ENCODE data around the gene SPOCK1.
A peak's percentile ranks its signal among the peaks of the same experiment; 100 is the strongest.

SPOCK1 gene

DNA sequence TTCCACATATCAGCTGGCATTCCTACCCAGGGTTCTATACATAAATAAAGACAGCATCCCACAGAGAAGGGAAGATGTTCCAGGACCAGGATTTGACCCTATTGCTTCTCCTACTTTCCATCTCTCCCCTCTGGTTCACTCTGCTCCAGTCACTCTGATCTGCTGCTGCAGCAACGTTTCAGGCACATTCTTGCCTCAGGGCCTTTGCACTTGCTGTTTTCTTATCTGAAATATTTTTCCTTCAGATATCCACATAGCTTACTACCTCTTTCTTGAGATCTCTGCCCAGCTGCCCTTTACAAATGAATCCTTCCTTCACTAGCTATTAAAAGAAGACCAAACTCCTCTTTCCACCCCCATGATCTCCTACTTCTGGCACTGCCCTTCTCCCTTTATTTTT, 204.5 kb downstream of the SPOCK1 start:
- H3K27ac Mint-ChIP-seq: no peak overlapping the region
- H3K27me3 Mint-ChIP-seq: peaks cover 0 to under 1% of the 10 kb centered on the region in 2 donors
- DNase-seq (no peak), ATAC-seq (replicated peaks) (no peak)
- H3K4me3 Mint-ChIP-seq: no peak overlapping the region
- peaks cover 3 to 4% of the 10 kb centered on the region in 2 donors for H3K9me3 Mint-ChIP-seq
- no peaks in the 10 kb centered on the region for H3K36me3 Mint-ChIP-seq
- no peaks in the 10 kb centered on the region for H3K4me1 Mint-ChIP-seq

DNA sequence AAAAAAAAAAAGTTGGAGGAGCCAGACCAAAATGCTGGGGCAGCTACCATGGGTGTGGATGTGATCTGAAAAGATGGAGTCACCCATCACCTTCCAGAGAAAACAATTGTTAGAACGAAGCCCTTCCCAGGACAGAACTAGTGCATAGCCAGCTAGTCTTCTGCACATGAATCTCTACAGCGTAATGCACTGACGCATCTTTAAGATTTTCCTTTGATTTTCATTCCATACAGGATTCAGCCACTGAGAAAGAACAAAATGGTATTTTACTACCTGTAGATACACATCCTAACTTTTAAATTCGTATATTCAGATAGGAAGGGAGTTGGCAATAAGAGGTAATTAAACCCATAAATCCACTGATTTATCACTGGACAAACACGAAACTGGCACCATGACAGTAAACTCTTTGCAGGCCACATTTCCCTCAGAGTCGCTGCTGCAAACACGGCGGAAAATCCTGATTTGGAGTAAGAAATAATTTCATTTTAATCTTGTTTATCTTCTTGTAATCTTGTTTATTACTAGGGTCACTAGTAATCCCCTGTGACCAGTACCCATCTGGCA, 206.6 kb downstream of the SPOCK1 start:
- Mint-ChIP-seq H3K4me3 (no peak overlapping the region), H3K36me3 (no peaks in the 10 kb centered on the region), H3K27ac (no peak overlapping the region), H3K27me3 (peaks cover 5 to 11% of the 10 kb centered on the region in 2 donors), H3K4me1 (no peaks in the 10 kb centered on the region), H3K9me3 (peaks cover 4 to 5% of the 10 kb centered on the region in 2 donors)
- ATAC-seq (replicated peaks) (no peak), DNase-seq (no peak)

DNA sequence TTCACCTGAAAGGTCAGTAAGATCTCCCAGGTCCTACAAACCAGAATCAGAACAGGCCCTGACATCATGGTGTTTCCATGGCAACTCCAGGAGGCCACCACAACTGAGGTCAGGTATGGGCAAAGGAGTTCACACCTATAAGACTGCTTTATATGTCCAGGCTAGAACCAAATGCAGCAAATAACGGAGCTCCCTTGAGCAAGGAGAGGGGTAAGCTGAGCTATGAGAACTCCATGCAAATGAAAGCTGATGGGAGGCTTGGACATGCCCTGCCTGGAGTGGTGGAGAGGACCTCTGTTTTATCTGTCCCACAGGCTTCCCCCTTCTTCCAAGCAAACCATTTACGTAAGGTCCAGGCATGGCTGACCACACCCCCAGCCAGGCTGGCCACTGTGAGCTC, 207.7 kb downstream of the SPOCK1 start:
- H3K4me3 Mint-ChIP-seq: no peak overlapping the region
- no peak overlapping the region for H3K27ac Mint-ChIP-seq
- no peaks in the 10 kb centered on the region for H3K4me1 Mint-ChIP-seq
- DNase-seq (no peak), ATAC-seq (replicated peaks) (no peak)
- H3K9me3 Mint-ChIP-seq: peaks cover 4 to 5% of the 10 kb centered on the region in 2 donors
- no peaks in the 10 kb centered on the region for H3K36me3 Mint-ChIP-seq
- peaks cover 5 to 13% of the 10 kb centered on the region in 2 donors for H3K27me3 Mint-ChIP-seq

DNA sequence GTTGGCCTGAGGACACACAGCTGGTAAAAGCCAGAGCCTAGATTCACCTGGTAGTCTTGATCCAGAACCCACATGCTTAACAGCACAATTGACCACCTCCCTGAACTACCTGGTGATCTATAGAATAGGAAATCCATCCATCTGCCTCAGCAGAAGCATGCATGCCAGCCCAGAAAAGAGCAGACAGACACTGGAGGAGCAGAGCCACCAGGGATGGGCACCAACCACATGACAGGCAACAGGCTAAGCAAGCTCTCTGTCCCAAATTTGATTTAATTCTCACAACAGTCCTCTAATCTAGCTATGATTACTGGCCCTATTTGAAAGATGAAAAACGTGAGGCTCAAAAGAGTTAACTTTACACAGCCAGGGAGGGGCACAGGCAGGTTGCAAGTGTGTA, 208.1 kb downstream of the SPOCK1 start:
- Mint-ChIP-seq H3K36me3 (no peaks in the 10 kb centered on the region), H3K27ac (no peak overlapping the region), H3K27me3 (peaks cover 5 to 13% of the 10 kb centered on the region in 2 donors), H3K4me3 (no peak overlapping the region), H3K4me1 (no peaks in the 10 kb centered on the region), H3K9me3 (peaks cover 4 to 5% of the 10 kb centered on the region in 2 donors)
- ATAC-seq (replicated peaks) (no peak), DNase-seq (no peak)

DNA sequence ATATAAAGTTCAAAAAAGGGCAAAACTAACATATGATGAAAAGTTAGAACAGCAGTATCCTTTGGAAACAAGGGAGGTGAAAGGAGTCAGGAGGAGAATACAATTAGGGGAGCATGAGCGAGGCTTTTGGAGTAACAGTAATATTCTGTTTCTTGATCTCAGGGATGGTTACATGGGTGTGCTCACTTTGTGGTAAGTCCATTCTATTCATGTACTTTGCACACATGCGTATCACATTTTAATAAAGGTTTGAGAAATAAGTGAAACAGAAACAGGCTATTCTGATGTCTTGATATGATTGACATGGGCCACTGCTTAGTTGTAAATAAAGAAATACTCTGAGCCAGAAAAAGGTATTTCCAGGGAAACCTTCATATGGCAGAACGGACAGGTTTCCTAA, 208.8 kb downstream of the SPOCK1 start:
- Mint-ChIP-seq H3K9me3 (peaks cover 4 to 5% of the 10 kb centered on the region in 2 donors), H3K4me1 (no peaks in the 10 kb centered on the region), H3K27me3 (peaks cover 5 to 13% of the 10 kb centered on the region in 2 donors), H3K27ac (no peak overlapping the region), H3K4me3 (no peak overlapping the region), H3K36me3 (no peaks in the 10 kb centered on the region)
- ATAC-seq (replicated peaks) (no peak), DNase-seq (no peak)

DNA sequence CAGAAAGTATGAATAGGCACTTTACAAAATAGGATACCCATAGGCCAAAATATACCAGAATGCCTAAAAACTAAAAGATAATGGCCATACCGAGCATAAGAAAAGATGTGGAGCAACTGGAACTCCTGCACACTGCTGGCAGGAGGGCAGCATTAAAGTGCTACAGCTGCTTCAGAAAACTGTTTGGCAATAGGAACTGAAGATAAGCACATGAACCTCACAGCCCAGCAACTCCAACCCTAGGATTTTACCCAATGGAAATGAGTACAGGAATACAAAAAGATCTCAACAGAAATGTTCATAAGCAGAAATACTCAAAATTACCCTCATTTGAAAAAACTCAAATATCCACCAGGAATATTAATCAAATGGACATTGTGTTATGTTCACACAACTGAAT, 209.3 kb downstream of the SPOCK1 start:
- Mint-ChIP-seq H3K4me1 (no peaks in the 10 kb centered on the region), H3K9me3 (peaks cover 4% of the 10 kb centered on the region in 2 donors), H3K27ac (peak overlapping the region; percentile 6), H3K27me3 (peaks cover 5 to 13% of the 10 kb centered on the region in 2 donors), H3K4me3 (no peak overlapping the region), H3K36me3 (no peaks in the 10 kb centered on the region)
- ATAC-seq (replicated peaks) (no peak), DNase-seq (no peak)

DNA sequence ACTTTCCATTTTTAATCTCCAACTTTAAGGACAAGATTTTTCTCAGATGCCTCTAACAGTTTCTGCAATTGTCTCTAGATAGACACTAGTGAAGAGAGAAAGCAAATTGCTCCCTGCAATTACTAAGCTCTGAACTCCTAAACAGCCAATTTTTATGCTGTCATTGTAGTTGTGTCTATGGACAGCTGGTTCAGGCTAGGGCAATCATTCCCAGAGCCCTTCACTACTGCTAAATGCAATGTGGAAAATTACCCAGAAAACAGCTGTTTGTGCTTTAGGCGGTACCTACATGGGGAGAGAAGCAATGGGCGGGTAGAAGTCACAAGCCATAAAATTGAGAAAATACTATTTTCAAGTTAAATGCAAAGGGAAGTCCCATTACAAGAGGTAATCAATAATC, 211.6 kb downstream of the SPOCK1 start:
- Mint-ChIP-seq H3K4me1 (no peaks in the 10 kb centered on the region), H3K27ac (no peak overlapping the region), H3K27me3 (peaks cover 9 to 13% of the 10 kb centered on the region in 2 donors), H3K36me3 (no peaks in the 10 kb centered on the region), H3K9me3 (peaks cover 3 to 4% of the 10 kb centered on the region in 2 donors), H3K4me3 (no peak overlapping the region)
- DNase-seq (no peak), ATAC-seq (replicated peaks) (no peak)

DNA sequence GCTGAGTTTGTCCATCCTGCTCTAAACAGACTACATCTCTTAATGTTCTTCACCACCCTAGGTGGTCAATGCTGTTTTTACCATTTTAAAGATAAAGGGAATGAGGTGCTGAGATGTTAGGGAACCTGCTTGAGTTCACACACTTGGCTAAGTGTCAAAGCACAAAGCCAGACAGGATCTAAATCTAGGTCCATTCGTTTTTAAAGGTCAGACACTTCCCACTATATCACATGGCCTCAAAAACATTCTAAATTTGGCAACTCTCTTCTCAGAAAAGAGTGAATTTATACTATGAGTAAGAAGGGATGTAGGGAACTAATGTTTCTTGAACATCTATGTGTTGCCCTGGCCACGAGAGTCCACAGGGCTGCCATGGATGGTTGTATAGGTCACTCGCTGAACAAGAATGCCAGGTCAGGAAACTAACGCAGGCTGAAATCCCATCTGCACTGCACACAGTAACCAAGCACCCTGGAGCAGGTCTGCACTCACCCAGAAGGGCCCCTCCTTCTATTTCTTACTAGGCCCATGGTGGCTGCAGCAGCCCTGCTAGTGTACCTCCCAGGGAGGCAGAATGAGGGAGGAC, 213.0 kb downstream of the SPOCK1 start:
- DNase-seq (no peak), ATAC-seq (replicated peaks) (no peak)
- Mint-ChIP-seq H3K36me3 (no peaks in the 10 kb centered on the region), H3K27me3 (peaks cover 9 to 13% of the 10 kb centered on the region in 2 donors), H3K4me3 (no peak overlapping the region), H3K9me3 (peaks cover 0 to 2% of the 10 kb centered on the region in 2 donors), H3K27ac (no peak overlapping the region), H3K4me1 (no peaks in the 10 kb centered on the region)

DNA sequence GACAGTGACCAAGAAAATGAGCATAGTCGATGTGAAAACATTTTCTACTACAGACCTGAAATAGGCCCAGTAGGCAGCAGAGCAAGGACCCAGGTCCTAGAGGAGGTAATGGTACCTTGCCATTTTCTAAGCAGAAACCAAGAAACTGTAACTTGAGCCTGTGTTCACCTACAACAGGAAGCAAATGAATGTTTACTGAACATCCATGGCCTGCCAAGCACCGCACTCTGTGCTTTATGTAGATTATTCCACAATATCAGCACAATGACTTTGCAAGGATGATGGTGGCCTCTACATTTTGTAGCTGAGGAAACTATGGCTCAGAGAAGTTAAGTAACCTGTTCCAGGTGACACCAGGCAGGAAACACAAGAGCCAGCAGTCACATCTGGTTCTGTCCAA, 215.3 kb downstream of the SPOCK1 start:
- Mint-ChIP-seq H3K27ac (no peak overlapping the region), H3K27me3 (peaks cover 4 to 13% of the 10 kb centered on the region in 2 donors), H3K36me3 (no peaks in the 10 kb centered on the region), H3K4me1 (no peaks in the 10 kb centered on the region), H3K9me3 (no peaks in the 10 kb centered on the region), H3K4me3 (no peak overlapping the region)
- ATAC-seq (replicated peaks) (no peak), DNase-seq (no peak)

DNA sequence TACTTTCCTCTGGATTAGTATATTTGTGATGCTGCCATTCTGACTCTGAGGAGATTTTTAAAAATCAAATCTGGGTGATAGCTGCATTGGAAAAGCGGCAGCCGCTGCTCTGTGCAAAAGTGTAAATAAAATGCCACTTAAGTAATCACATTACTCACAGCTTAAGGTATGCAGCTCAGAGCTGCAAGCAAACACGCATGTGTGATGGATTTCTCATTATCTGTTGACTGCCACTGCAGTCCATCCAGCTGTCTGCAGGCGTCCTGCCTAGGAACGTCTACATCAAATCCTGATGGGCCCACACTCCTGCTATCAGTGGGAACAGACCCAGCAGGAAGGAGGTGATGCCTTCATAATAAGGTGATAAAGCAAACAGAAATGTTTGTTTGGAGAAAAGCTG, 216.9 kb downstream of the SPOCK1 start:
- Mint-ChIP-seq H3K36me3 (no peaks in the 10 kb centered on the region), H3K4me3 (no peak overlapping the region), H3K27me3 (peaks cover 0 to 4% of the 10 kb centered on the region in 2 donors), H3K4me1 (no peaks in the 10 kb centered on the region), H3K27ac (no peak overlapping the region), H3K9me3 (no peaks in the 10 kb centered on the region)
- no peak for ATAC-seq (replicated peaks)
- DNase-seq: no peak

DNA sequence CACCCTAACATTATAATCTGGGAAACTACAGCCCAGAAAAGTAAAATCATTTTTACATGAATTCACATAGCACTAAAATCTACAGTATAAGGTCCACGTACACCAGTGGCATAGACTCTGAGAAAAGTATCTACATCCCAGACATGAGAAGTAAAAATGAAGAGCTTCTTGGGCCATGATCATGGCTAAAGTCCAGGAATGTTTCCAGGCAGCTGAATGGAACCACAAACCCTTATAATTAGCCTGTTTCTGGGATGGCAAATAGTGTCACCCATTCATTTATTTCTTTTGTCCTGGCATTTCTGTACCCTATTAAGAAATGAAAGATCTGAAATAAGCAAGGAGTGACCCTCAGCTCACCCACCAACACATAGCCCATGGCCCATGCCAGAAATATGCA, 217.9 kb downstream of the SPOCK1 start:
- Mint-ChIP-seq H3K27me3 (peaks cover 0 to 4% of the 10 kb centered on the region in 2 donors), H3K9me3 (no peaks in the 10 kb centered on the region), H3K27ac (no peak overlapping the region), H3K36me3 (no peaks in the 10 kb centered on the region), H3K4me3 (no peak overlapping the region), H3K4me1 (no peaks in the 10 kb centered on the region)
- DNase-seq: no peak
- no peak for ATAC-seq (replicated peaks)

DNA sequence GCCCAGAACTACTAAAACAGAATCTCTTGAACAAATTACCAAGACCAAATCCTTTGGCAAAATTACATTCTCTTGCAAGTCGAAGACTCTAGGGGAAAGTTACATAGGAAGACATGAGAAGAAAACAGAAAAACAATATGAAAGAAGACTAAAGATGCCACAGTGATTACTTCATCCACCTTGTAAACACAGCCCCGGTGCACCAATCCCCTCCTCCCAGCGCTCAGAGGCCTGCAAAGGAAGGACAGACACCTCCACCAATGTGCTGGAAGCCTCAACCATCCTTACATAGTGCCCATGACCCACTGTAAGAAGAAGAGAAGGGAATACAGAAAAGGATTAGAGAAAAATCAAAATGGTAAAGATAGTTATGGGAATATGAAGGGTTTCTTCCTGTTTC, 218.5 kb downstream of the SPOCK1 start:
- no peak overlapping the region for H3K27ac Mint-ChIP-seq
- ATAC-seq (replicated peaks): no peak
- H3K36me3 Mint-ChIP-seq: no peaks in the 10 kb centered on the region
- peaks cover 0 to 7% of the 10 kb centered on the region in 2 donors for H3K27me3 Mint-ChIP-seq
- no peak overlapping the region for H3K4me3 Mint-ChIP-seq
- no peaks in the 10 kb centered on the region for H3K9me3 Mint-ChIP-seq
- DNase-seq: no peak
- H3K4me1 Mint-ChIP-seq: no peaks in the 10 kb centered on the region

DNA sequence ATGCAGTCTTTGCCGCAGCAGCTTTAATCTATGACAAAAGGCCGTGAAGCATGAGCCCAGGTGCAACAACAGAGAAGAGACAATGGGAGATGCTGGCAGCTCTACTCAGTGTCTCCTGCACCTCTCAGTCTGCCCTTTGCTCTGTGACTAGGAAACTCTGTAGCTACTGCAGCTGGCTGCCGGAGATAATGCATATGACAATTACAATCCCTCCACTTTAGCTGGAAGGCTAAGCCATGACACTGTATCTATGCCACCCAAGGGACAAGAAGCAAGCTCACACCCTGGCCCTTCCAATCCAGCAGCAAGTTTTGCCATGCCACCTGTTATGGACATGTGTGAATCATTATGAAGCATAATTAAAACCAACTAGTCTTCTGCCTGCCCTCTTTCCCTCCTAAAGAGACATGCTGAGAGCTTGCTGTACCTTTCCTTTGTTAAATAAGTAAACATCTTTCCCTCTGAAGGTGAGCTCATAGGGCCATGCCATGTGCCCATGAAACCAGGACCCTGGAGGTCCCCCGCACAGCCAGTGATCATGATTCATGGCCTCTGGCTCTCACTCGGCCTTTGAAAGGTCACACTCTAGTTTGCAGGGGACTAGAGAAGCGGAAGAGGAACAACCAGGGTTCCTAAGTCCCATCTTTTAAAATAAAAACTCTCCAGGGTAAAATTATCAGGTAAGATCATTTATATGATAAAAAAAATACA, 219.4 kb downstream of the SPOCK1 start:
- H3K9me3 Mint-ChIP-seq: no peaks in the 10 kb centered on the region
- ATAC-seq (replicated peaks): no peak
- peaks cover 0 to 8% of the 10 kb centered on the region in 2 donors for H3K27me3 Mint-ChIP-seq

DNA sequence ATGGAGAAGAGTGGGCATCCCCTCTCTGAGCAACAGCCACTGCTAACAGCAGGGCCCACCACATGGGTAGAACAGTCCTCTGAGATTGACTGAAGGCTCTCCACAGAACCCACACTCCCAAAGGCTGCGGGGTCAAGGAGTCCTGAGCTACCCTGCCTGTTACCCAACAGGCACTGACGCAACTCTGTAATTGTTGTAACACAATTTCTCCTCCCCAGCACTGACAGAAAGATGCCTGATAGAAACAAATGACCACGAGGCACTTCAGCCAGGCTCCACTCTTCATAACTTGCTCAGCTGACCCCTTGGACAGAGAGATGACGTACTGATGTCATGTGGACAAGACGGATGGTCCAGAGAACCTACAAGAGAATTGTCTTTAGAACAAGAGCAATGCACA, 220.7 kb downstream of the SPOCK1 start:
- no peak overlapping the region for H3K4me3 Mint-ChIP-seq
- H3K9me3 Mint-ChIP-seq: no peaks in the 10 kb centered on the region
- H3K27ac Mint-ChIP-seq: no peak overlapping the region
- H3K27me3 Mint-ChIP-seq: peaks cover 0 to 4% of the 10 kb centered on the region in 2 donors
- ATAC-seq (replicated peaks) (no peak), DNase-seq (no peak)
- H3K4me1 Mint-ChIP-seq: no peaks in the 10 kb centered on the region
- H3K36me3 Mint-ChIP-seq: no peaks in the 10 kb centered on the region

More for the DNA sequence above, 219.4 kb downstream of the SPOCK1 start:
- no peak for DNase-seq
- no peaks in the 10 kb centered on the region for H3K4me1 Mint-ChIP-seq
- no peak overlapping the region for H3K27ac Mint-ChIP-seq
- H3K36me3 Mint-ChIP-seq: no peaks in the 10 kb centered on the region
- no peak overlapping the region for H3K4me3 Mint-ChIP-seq

DNA sequence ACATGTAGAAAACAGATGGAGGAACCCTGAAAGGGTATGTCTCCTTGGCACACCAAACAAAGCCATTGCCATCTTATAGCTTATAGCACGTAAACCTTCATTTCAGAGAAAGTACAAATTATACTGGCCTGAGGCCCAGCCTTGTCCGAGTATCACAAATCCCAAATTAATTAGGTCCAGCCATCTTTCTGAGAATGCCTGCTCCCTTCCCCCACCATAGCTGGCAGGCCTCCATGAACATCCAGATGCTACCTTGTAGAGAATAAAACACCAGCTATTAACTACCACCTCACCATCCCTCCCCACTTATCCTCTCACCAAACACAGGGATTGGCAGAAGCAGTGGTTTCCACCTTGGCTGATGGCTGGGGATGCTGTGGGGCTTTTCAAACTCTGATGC, 224.0 kb downstream of the SPOCK1 start:
- no peaks in the 10 kb centered on the region for H3K36me3 Mint-ChIP-seq
- ATAC-seq (replicated peaks) (no peak), DNase-seq (no peak)
- no peaks in the 10 kb centered on the region for H3K9me3 Mint-ChIP-seq
- H3K27ac Mint-ChIP-seq: no peak overlapping the region
- H3K4me1 Mint-ChIP-seq: no peaks in the 10 kb centered on the region
- peaks cover 0 to 4% of the 10 kb centered on the region in 2 donors for H3K27me3 Mint-ChIP-seq
- no peak overlapping the region for H3K4me3 Mint-ChIP-seq

Measured in stimulated activated naive B cell treated with anti-CD40 and anti-IgM and Interleukin-4, amounts not matched to agents 10 μg/mL and 1 μg/mL and 100 μg/mL, for 72 hours (primary cell).